Measurements from ENCODE around the gene ACP4. TPM values are rescaled to one million over a fixed set of nuclear protein-coding genes. Genes with fewer than 3 reads are reported as not detected.
A peak's percentile ranks its signal among the peaks of the same experiment; 100 is the strongest.
"Not testable (repeated sequence)": the region's sequence is repeated elsewhere in the genome, so short reads cannot be mapped to it uniquely, and the experiment has no call there.

The ACP4 gene, protein sequence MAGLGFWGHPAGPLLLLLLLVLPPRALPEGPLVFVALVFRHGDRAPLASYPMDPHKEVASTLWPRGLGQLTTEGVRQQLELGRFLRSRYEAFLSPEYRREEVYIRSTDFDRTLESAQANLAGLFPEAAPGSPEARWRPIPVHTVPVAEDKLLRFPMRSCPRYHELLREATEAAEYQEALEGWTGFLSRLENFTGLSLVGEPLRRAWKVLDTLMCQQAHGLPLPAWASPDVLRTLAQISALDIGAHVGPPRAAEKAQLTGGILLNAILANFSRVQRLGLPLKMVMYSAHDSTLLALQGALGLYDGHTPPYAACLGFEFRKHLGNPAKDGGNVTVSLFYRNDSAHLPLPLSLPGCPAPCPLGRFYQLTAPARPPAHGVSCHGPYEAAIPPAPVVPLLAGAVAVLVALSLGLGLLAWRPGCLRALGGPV
- total RNA-seq (2014; rRNA removed; shearing (Covaris generic)) = not detected in 2 replicates
- not detected in 2 replicates for polyA plus RNA-seq (2015; cell fraction: cytosol; rRNA removed)
- polyA plus RNA-seq (2015; cell fraction: nucleus; rRNA removed) = not detected in 2 replicates

GRCh38 chr19:50790396-50790795, at the start of gene ACP4:
Gene ACP4, plus strand, starts transcription at chr19:50790415. Its CDS starts 0 bp downstream, at chr19:50790415.
- no peak for DNase-seq (ENCODE audit: low read depth)

- DNase-seq (ENCODE audit: low read depth) = no peak
Observed at GRCh38 chr19:50741179-50741933, 48.9 kb upstream of the ACP4 start.

GRCh38 chr19:50743537-50743936, 46.7 kb upstream of the ACP4 start:
- no peak for DNase-seq (ENCODE audit: low read depth)

DNA sequence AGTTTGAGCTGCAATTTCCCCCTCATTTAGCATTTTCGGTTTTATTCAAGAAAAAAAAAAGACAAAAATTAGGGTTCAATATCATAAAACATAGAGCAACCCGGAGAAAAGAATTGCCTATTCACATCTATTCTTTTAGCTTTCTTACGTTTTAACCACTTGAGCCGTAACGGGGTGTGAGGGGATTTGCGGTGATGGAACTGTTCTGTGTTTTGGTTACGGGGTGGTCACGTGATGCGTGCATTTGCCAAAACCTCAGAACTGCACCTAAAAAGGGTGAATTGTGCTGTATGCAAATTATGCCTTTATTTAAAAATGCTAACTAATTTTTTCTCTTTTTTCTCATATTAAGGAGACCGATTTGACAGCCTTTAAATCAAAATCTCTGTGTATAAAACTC, 45.0 kb upstream of the ACP4 start:
- no peak for DNase-seq (ENCODE audit: low read depth)

- not testable (repeated sequence) for DNase-seq (ENCODE audit: low read depth)
Observed at GRCh38 chr19:50747141-50747540, 43.1 kb upstream of the ACP4 start.

DNA sequence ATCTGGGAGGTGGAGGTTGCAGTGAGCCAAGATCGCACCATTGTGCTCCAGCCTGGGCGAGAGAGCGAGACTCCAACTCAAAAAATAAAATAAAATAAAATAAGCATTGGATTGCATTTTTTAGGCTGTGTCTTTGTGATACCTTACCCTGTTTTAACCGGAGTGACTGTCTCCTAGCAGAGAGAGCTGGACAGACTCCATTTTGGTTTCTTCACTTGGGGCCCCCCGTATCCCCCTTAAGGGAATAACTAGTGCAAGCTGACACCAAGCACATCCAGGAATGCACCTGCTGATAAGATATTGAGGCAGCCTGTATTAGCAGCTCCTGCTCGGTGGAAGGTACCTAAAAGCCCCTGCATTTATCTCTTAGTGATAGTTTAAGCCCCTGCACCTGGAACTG, 40.7 kb upstream of the ACP4 start:
- no peak for DNase-seq (ENCODE audit: low read depth)

DNA sequence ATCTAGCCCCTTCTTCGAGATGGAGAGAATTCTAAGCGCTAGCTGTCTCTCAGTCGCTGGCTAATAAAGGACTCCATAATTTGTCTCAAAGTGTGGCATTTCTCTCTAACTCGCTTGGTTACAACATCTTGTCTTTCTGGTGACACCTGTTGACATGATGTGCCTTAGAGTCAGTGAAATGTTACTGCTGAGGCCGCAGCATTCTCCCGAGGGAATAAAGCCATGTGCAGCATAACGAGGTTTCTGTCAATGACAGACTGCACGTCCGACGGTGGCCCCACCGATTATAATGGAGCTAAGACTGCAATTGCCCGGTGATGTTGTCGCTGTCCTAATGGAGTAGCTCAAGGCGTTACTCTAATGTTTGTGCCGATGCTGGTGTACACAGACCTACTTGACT, 40.2 kb upstream of the ACP4 start:
- DNase-seq (ENCODE audit: low read depth) = no peak

GRCh38 chr19:50753879-50754278, 36.3 kb upstream of the ACP4 start:
- no peak for DNase-seq (ENCODE audit: low read depth)

DNA sequence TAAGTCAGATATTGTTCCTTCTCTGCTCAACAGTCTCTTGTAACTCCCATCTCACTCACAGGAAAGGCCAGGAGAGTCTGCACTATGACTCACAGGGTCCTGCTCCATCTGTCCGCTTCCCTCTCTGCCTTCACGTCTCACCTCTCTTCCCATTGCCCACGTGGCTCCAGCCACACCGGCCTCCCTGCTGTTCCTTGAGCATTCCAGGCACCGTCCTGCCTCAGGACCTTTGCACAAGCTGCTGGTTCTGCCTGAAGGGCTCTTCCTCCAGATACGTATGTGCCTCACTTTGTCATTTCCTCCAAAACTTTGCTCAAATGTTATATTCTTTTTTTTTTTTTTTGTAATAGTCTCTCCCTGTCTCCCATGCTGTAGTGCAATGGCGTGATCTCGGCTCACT, 34.0 kb upstream of the ACP4 start:
- peak; percentile 70 for DNase-seq (ENCODE audit: low read depth)

DNA sequence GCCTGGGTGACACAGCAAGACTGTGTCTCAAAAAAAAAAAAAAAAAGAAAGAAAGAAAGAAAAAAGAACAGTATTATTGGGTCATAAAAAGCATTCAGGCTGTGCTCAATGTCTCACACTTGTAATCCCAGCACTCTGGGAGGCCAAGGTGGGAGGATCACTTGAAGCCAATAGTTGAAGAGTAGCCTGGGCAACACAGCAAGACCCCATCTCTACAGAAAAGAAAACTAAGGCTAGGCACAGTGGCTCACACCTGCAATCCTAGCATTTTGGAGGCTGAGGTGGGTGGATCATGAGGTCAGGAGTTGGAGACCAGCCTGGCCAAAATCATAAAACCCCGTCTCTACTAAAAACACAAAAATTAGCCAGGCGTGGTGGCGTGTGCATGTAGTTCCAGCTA, 32.6 kb upstream of the ACP4 start:
- not testable (repeated sequence) for DNase-seq (ENCODE audit: low read depth)

DNA sequence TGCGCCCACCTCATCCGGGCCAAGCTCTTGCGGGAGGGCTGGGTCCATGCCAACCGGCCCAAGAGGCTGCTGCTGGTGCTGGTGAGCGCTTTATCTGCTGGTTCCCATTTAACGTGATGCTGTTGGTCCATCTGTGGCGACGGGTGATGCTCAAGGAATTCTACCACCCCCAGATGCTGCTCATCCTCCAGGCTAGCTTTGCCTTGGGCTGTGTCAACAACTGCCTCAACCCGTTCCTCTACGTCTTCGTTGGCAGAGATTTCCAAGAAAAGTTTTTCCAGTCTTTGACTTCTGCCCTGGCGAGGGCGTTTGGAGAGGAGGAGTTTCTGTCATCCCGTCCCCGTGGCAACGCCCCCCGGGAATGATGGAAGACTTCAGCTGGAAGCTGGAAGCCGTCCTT, 31.1 kb upstream of the ACP4 start:
- not testable (repeated sequence) for DNase-seq (ENCODE audit: low read depth)

DNA sequence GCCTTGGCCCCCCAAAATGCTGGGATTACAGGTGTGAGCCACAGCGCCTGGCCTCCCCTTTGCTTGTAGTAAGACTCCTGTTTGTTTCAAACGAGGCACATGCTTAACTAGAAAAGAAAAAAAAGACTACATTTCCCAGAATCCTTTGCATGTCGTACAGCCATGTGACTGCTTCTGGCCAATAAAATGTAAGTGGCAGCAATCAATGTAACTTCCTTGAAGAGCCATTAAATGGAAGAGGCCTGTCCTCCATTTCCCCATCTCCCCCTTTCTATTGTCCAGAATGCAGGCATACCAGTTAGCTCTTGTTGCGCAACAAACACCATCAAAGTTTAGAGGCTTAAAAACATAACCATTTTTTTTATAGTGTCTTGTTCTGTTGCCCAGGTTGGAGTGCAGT, 30.3 kb upstream of the ACP4 start:
- peak; percentile 75 for DNase-seq (ENCODE audit: low read depth)

DNA sequence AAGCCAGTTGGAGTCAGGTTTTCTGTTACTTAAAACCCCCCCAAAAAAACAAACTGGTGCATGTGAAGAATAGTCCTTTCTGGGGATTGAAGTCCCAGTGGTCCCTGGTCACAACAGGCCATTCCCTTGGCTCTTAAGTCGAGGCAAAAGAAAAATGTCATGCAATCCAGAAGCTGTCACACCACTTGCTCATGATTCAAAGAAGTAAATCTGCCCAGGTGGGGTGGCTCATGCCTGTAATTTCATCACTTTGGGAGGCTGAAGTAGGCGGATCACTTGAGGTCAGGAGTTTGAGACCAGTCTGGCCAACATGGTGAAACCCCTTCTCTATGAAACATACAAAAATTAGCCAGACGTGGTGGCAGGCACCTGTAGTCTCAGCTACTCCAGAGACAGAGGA, 28.7 kb upstream of the ACP4 start:
- not testable (repeated sequence) for DNase-seq (ENCODE audit: low read depth)

DNA sequence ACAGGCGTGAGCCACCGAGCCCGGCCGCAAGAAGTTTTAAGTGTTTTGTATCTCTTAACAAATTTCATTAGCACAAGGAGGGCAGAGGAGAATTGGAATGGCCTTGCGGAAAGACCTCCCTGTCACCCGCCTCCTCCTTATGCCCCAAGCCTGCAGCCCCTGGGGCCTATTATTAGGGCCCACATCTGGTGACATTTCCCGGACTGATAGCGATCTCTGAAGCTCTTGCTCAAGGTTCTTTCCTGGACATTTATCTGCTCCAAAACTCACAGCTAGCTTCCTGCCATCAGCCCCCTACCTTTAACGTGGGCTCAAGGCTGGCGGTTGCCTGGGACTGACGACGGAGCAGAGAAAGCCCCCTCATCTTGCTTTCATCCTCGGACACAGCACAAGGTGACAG, 26.7 kb upstream of the ACP4 start:
- DNase-seq (ENCODE audit: low read depth) = not testable (repeated sequence)

- DNase-seq (ENCODE audit: low read depth) = no peak
Observed at GRCh38 chr19:50764409-50764808, 25.8 kb upstream of the ACP4 start.

GRCh38 chr19:50766746-50767145, 23.5 kb upstream of the ACP4 start:
- DNase-seq (ENCODE audit: low read depth) = not testable (repeated sequence)

- DNase-seq (ENCODE audit: low read depth) = peak; percentile 79
Observed at GRCh38 chr19:50767263-50767662, 23.0 kb upstream of the ACP4 start.

GRCh38 chr19:50768277-50768676, 21.9 kb upstream of the ACP4 start:
- no peak for DNase-seq (ENCODE audit: low read depth)

- not testable (repeated sequence) for DNase-seq (ENCODE audit: low read depth)
Observed at GRCh38 chr19:50770164-50770563, 20.1 kb upstream of the ACP4 start, which contains the start of gene GPR32. Gene GPR32, plus strand, starts transcription at chr19:50770464. Its CDS starts 137 bp downstream, at chr19:50770601.

DNA sequence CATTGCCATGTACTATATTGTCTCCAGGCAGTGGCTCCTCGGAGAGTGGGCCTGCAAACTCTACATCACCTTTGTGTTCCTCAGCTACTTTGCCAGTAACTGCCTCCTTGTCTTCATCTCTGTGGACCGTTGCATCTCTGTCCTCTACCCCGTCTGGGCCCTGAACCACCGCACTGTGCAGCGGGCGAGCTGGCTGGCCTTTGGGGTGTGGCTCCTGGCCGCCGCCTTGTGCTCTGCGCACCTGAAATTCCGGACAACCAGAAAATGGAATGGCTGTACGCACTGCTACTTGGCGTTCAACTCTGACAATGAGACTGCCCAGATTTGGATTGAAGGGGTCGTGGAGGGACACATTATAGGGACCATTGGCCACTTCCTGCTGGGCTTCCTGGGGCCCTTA, 19.3 kb upstream of the ACP4 start:
- no peak for DNase-seq (ENCODE audit: low read depth)

DNA sequence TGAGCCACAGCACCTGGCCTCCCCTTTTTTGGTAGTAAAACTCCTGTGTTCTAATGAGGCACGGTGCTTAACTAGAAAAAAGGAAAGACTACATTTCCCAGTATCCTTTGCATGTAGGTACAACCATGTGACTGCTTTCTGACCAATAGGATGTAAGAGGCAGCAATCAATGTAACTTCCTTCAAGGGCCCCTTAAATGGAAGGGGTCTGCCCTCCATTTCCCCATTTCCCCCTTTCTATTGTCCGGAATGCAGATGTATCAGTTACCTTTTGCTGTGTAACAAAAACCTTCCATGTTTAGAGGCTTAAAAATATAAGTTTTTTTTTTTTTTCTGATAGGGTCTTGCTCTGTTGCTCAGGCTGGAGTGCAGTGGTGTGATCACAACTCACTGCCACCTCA, 17.7 kb upstream of the ACP4 start:
- no peak for DNase-seq (ENCODE audit: low read depth)

GRCh38 chr19:50772912-50773311, 17.3 kb upstream of the ACP4 start:
- not testable (repeated sequence) for DNase-seq (ENCODE audit: low read depth)
